Keratinocyte (primary cell): ENCODE results near the gene CEP170B. TPM values are rescaled to one million over a fixed set of nuclear protein-coding genes. Genes with fewer than 3 reads are reported as not detected.

Experiments
- DNase-seq: peaks from one replicate; pipeline ENCODE4 v3.0.0-alpha.2; 2011; ENCODE audit warnings: low read depth, missing footprints, low spot score
- FAIRE-seq: peaks from 2 replicates; lab custom pipeline; 2011; peaks lifted over from hg19 to GRCh38; lab: Jason Lieb, UNC
- H2AFZ ChIP-seq: 2 replicates; pipeline ENCODE4 v1.6.0; 2012; ENCODE audit warnings: low read length, control low read depth, inconsistent platforms; ENCODE audit not compliant: control insufficient read depth
- H3K27ac ChIP-seq: 2 replicates; pipeline ENCODE4 v1.5.1; 2011; ENCODE audit warnings: low read length; ENCODE audit not compliant: control insufficient read depth, insufficient read depth
- H3K27me3 ChIP-seq: 3 replicates; pipeline ENCODE4 v1.6.0; 2011; ENCODE audit warnings: low read length; ENCODE audit not compliant: control insufficient read depth, insufficient read depth; ENCODE audit errors: extremely low read depth
- H3K36me3 ChIP-seq, 2 experiments: 2 replicates in 1 of 2; 3 replicates in 1 of 2; pipeline ENCODE4 v1.5.1; 2011; ENCODE audit warnings: low read length in 2 of 2, mild to moderate bottlenecking in 1 of 2; ENCODE audit not compliant: control insufficient read depth in 2 of 2, insufficient read depth in 2 of 2; ENCODE audit errors: extremely low read depth in 1 of 2
- H3K4me1 ChIP-seq: 3 replicates; pipeline ENCODE4 v1.5.1; 2011; ENCODE audit warnings: low read length; ENCODE audit not compliant: control insufficient read depth, insufficient read depth; ENCODE audit errors: extremely low read depth
- H3K4me2 ChIP-seq: 3 replicates; pipeline ENCODE4 v1.6.0; 2011; ENCODE audit warnings: low read depth, low read length; ENCODE audit not compliant: control insufficient read depth, insufficient read depth; ENCODE audit errors: extremely low read depth
- H3K4me3 ChIP-seq, 3 experiments: fragments of 200-600 bp in 1 of 3; sonication (generic) in 1 of 3; 2 replicates in 2 of 3; 3 replicates in 1 of 3; pipeline ENCODE4 v1.5.1; 2011 to 2016; ENCODE audit warnings: low read length in 3 of 3, mild to moderate bottlenecking in 3 of 3, control low read depth in 2 of 3, inconsistent platforms in 1 of 3, low read depth in 1 of 3, mixed read lengths in 1 of 3, mixed run types in 1 of 3, moderate library complexity in 1 of 3; ENCODE audit not compliant: control insufficient read depth in 2 of 3, insufficient read depth in 2 of 3; ENCODE audit errors: extremely low read depth in 1 of 3
- H3K79me2 ChIP-seq: 2 replicates; pipeline ENCODE4 v1.6.0; 2012; ENCODE audit warnings: low read length; ENCODE audit not compliant: control insufficient read depth, insufficient read depth
- H3K9ac ChIP-seq: 3 replicates; pipeline ENCODE4 v1.6.0; 2011; ENCODE audit warnings: low read length; ENCODE audit not compliant: control insufficient read depth, insufficient read depth; ENCODE audit errors: extremely low read depth
- H3K9me1 ChIP-seq: 3 replicates; pipeline ENCODE4 v1.6.0; 2011; ENCODE audit warnings: low read length; ENCODE audit not compliant: control insufficient read depth, insufficient read depth; ENCODE audit errors: extremely low read depth
- H3K9me3 ChIP-seq: 2 replicates; pipeline ENCODE4 v1.5.1; 2012; ENCODE audit warnings: low read depth, low read length; ENCODE audit not compliant: control insufficient read depth
- H4K20me1 ChIP-seq: 3 replicates; pipeline ENCODE4 v1.6.0; 2011; ENCODE audit warnings: low read length; ENCODE audit not compliant: control insufficient read depth, insufficient read depth; ENCODE audit errors: extremely low read depth
- CTCF ChIP-seq, 3 experiments: IDR thresholded peaks in 1 of 3; conservative IDR thresholded peaks in 1 of 3; optimal IDR thresholded peaks in 1 of 3; 2 replicates in 2 of 3; 3 replicates in 1 of 3; pipeline versions ENCODE3 to v1.5.1; 2011; ENCODE audit warnings: low read length in 3 of 3, mild to moderate bottlenecking in 3 of 3, moderate library complexity in 2 of 3, control low read depth in 1 of 3, inconsistent platforms in 1 of 3; ENCODE audit not compliant: insufficient read depth in 2 of 3; ENCODE audit errors: extremely low read depth in 1 of 3
- EZH2 ChIP-seq: IDR thresholded peaks from one replicate; pipeline ENCODE4 v1.6.1; 2012; ENCODE audit warnings: inconsistent platforms, mild to moderate bottlenecking, low read length, moderate library complexity
- dilution Hi-C: fragments of 300-500 bp; cut with MboI; formaldehyde crosslinking; loops from one replicate; pipeline ENCODE4 v1.7.0; 2020; ENCODE audit warnings: low sequenced_read_pairs; ENCODE audit not compliant: extremely low pct_ligation_motif_present
- polyA plus RNA-seq, 5 experiments: library from polyadenylated mRNA; depleted of rRNA in 3 of 5; stranded (reverse) in 3 of 5; stranded (forward) in 1 of 5; unstranded in 1 of 5; fragments of >200 nt; gene quantifications; 1 replicate in 1 of 5; 2 replicates in 3 of 5; 3 replicates in 1 of 5; pipeline versions ENCODE4 v1.2.1 to v1.2.3, GENCODE V29; 2011 to 2012; ENCODE audit warnings: missing spikeins in 2 of 5, low read depth in 1 of 5, low replicate concordance in 1 of 5

The CEP170B gene
- polyA plus RNA-seq, 1 donor (not counting 4 experiments of a cell fraction or from before 2014, with no cell fraction given), result 8.7 TPM

- Histone ChIP-seq H3K9me1 (no peaks in the 10 kb centered on the region), H3K4me2 (no peak overlapping the region), H3K79me2 (no peaks in the 10 kb centered on the region), H3K27ac (no peak overlapping the region), H3K4me1 (peaks cover 3% of the 10 kb centered on the region), H3K9me3 (no peaks in the 10 kb centered on the region), H3K4me3 (no peak overlapping the region), H2AFZ (no peak overlapping the region), H3K9ac (no peak overlapping the region), H3K36me3 (peaks cover 22 to 25% of the 10 kb centered on the region in 2 experiments), H3K27me3 (no peaks in the 10 kb centered on the region), H4K20me1 (peaks cover 3% of the 10 kb centered on the region)
- FAIRE-seq (no peak), DNase-seq (no peak)
- TF ChIP-seq CTCF (optimal IDR thresholded peaks at IDR 0.05 in 1 of 3, IDR thresholded peaks at IDR 0.05 in 1 of 3, conservative IDR thresholded peaks at IDR 0.05 in 1 of 3; ENCODE audit: extremely low read depth in 1 of 3, insufficient read depth in 2 of 3, low read length in 3 of 3), result no peak
- dilution Hi-C loops, result no loop called here
These were observed 27.7 kb downstream of the CEP170B start for GRCh38 chr14:104892531-104893434.

- FAIRE-seq (no peak), DNase-seq (no peak)
- no peak overlapping the region for H3K9ac ChIP-seq
- dilution Hi-C loops, result no loop called here
- H3K79me2 ChIP-seq, result no peaks in the 10 kb centered on the region
- H3K36me3 ChIP-seq, result peaks cover 21 to 22% of the 10 kb centered on the region in 2 experiments
- H3K9me1 ChIP-seq, result no peaks in the 10 kb centered on the region
- peaks cover 3% of the 10 kb centered on the region for H3K4me1 ChIP-seq
- no peak overlapping the region for H3K4me2 ChIP-seq
- TF ChIP-seq EZH2, result no peak
- no peak for TF ChIP-seq CTCF (optimal IDR thresholded peaks at IDR 0.05 in 1 of 3, IDR thresholded peaks at IDR 0.05 in 1 of 3, conservative IDR thresholded peaks at IDR 0.05 in 1 of 3; ENCODE audit: extremely low read depth in 1 of 3, insufficient read depth in 2 of 3, low read length in 3 of 3)
- H4K20me1 ChIP-seq, result peaks cover 3% of the 10 kb centered on the region
- H3K9me3 ChIP-seq, result no peaks in the 10 kb centered on the region
- H2AFZ ChIP-seq, result no peak overlapping the region
- no peaks in the 10 kb centered on the region for H3K27me3 ChIP-seq
- H3K4me3 ChIP-seq, result no peak overlapping the region
- H3K27ac ChIP-seq, result no peak overlapping the region
These were observed 28.6 kb downstream of the CEP170B start for GRCh38 chr14:104893435-104894207.
